Tibial nerve (tissue), 4 donors: ENCODE results near the gene UBL4B.

Source experiments
- CTCF ChIP-seq, 5 experiments: fragments of 200-600 bp in 3 of 5; fragments of 450-650 bp in 2 of 5; sonication (generic) in 3 of 5; IDR thresholded peaks; one replicate each; pipeline ENCODE4 v1.5.1; 2016 to 2019; ENCODE audit warnings: antibody characterized with exemption in 5 of 5, mild to moderate bottlenecking in 3 of 5, moderate library complexity in 2 of 5
- EP300 ChIP-seq, 2 donors: sonication (generic); formaldehyde crosslinking; IDR thresholded peaks; one replicate each; pipeline ENCODE4 v1.6.1; 2017; ENCODE audit warnings: antibody characterized with exemption in 2 of 2, mild to moderate bottlenecking in 1 of 2

GRCh38 chr1:110089561-110090275 is 22.5 kb upstream of the UBL4B start:
- TF ChIP-seq EP300 (IDR thresholded peaks at IDR 0.05) (no peak), CTCF (IDR thresholded peaks at IDR 0.05) (no peak)
